GM18526 (cell line): ENCODE data around the gene FOXN3.

Experiments used
- POLR2A ChIP-seq: IDR thresholded peaks from 3 replicates; pipeline ENCODE4 v1.6.1; 2011; ENCODE audit not compliant: insufficient read length; ENCODE audit errors: extremely low read depth

FOXN3 gene

GRCh38 chr14:89139404-89140247 lies 277.4 kb downstream of the FOXN3 start:
- no peak for TF ChIP-seq POLR2A

DNA sequence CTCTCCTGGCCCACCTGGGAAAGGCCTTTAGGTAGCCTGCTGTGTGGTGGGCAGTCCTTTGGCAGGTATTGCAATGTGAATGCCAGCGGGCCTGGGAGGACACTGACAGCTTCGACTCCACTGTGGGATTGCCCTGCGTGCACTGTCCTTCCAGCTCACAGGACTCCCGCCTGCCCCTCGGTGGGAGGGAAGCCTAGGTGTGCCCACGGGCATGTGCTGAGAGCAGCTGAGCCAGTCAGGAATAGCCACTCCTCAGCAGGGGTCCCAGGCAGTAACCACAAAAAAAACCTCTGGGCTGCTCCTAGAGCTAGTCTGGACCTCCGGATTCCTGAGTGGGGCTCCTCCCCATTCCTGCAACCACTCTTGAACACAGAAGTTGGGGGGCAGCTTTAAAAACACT lies 278.2 kb downstream of the FOXN3 start:
- no peak for TF ChIP-seq POLR2A

DNA sequence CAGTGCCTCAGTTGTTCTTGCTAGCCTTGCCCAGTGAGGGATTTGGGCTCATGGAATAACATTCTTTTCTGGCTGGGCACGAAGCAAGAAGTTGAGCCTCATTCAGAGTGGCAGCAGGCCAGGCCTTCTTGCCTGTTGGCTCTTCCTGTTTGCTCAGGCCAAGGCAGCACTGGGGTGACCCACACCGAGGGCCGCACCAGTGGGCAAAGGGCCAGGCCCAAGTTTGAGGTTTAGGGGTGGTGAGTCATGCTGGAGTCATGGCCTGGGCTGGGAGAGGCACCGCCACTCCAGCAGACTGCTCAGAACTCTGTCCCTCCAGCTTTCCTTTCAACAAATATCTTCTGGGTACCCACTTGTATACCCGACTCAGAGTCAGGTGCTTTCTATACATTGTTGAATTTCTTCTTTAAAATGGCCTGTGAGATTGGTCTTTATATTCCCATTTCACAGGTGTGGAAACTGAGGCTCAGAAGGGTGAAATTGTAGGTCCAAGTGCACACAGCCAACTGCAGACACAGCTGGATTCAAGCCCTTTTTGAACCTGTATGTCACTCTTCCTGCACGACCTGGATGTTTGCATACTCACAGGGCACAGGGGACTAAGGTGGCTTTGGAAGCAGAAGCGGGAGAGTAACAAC lies 279.4 kb downstream of the FOXN3 start:
- no peak for TF ChIP-seq POLR2A

GRCh38 chr14:89136587-89136986 lies 280.4 kb downstream of the FOXN3 start:
- TF ChIP-seq POLR2A, result no peak

DNA sequence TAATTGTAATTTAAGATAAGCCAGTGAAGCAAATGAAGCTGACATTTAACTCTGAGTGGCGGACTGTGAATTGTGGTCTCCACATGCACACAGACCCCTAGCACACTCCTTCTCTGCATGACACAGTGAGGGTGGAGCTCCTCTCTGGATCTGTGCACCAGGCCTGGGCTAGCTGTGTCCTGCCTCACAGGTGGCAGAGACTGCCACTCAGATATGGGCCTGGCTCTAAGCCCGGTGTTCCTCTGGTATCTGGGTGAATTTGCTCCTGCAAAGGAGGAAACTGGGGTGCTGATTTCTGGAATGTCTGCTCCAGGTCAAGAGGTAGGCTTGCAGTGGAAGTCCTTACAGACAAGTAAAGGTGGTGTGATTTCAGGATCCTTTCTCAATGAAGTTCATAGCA lies 282.4 kb downstream of the FOXN3 start:
- no peak for TF ChIP-seq POLR2A

DNA sequence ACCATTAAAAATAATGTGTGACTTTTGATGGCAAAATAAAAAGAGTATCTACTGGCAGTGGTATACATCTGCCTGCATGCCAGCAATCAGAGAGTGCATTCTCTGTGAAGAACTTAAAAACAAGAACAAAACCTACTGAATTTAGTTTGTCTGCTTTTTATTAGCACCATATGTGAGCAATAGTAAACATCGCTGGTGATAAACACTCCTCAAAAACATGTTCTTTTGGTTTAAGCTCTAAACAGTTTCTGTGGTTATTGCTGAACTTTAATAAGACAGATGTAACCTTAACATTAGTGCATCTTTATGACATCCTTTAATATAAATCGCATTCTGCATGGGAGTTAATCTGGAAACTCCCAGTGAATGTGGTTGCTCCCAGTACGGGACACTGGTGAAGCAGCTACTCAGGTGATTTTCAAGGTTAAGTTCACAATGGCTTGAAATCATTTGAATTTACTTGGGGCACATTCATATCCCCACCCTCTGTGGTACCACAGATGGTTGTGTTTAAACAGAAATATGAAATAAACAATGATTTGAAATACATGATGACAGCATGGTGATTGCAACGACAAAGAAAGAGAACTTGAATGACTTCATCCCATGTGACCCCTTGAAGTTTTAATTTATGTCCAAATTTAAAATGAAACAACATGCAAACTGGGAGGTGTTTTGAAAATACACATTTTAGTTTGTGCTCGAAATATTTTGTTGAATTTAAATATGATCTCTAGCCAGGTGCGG lies 285.9 kb downstream of the FOXN3 start:
- no peak for TF ChIP-seq POLR2A

DNA sequence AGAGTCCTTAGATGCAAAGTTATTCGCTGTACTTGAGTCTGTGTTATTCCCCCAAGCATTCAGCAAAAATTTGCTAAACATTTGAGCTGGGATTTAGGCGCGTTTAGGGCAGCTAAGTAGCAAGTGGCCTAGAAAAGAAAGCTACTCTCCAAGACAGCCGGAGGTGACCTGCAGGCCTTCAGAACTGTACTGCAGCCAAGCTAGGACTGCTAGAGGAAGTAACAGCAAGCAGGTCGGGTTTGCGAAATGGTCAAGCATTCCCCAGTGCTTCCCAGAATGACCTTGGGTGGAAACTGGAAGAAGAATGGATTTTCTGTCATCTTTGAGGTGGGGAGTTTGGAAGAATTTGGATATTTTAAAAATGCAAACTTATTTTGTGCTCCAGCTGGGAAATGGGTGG lies 287.5 kb downstream of the FOXN3 start:
- no peak for TF ChIP-seq POLR2A

GRCh38 chr14:89128311-89129026 lies 288.6 kb downstream of the FOXN3 start:
- no peak for TF ChIP-seq POLR2A

GRCh38 chr14:89126461-89126860 lies 290.6 kb downstream of the FOXN3 start:
- TF ChIP-seq POLR2A, result no peak

- TF ChIP-seq POLR2A, result no peak
Measured at GRCh38 chr14:89125216-89125615, 291.8 kb downstream of the FOXN3 start.

DNA sequence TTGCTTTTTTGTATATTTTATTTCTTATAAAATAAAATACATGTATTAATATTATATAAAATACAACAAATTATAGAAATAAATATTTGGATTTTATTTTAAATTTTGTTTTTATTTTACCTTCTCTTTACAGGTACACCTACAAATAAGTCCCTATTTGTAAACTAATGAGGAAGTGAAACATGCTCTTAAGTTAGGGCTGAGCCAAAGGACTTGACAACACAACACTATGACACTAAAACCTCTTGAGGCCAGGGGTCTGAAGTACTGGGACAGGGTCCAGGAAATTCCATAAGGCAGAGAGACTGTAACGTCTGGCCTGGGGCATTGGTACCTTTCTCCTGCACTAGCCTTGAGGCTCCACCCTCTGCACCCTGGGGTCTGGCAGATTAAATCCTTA lies 293.2 kb downstream of the FOXN3 start:
- TF ChIP-seq POLR2A, result no peak

- no peak for TF ChIP-seq POLR2A
Measured at GRCh38 chr14:89123215-89123614, 293.8 kb downstream of the FOXN3 start.

GRCh38 chr14:89121968-89122620 lies 294.9 kb downstream of the FOXN3 start:
- TF ChIP-seq POLR2A, result no peak

DNA sequence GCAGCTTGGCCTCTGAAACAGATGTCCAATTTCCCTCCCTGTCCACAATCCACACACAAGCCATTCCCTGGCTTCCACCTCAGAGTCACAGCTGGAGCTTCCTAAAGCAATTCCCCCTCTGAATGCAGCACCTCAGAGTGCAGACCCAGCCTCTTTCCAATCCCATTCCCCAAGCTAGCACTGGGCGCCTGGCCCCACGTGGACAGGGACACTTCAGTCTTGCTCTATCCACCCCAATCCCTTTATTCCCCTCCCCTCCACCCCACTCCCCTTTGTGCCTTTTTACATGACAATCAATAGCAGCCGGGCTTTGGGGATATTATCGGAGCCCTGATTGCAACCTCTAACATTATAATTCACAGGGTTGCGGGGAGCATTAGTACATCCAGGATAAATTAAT lies 300.0 kb downstream of the FOXN3 start:
- no peak for TF ChIP-seq POLR2A

DNA sequence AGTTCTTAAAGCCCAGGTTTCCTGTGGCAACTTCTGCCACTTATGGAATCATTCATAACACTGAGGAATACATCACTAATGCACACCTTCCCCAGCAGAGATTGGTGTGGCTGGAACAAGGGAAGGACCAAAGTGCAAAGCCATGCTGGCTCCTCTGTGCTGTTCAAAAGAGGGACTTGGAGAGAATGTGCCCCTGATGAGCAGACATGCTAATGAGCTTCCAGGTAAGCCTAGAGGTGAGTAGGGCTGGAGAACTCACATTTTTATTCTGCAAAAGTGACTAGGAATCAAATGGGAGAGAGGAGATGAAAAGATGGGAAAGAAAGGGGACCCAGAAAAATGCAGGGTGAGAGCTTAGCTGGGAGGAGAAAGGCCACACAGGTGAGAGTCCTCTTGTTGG lies 302.9 kb downstream of the FOXN3 start:
- no peak for TF ChIP-seq POLR2A
